ENCODE data around the gene CIB2. TPM values are rescaled to one million over a fixed set of nuclear protein-coding genes. Genes with fewer than 3 reads are reported as not detected.

CIB2 gene
- total RNA-seq, 1 donor from 2014 or later = 6.7 TPM

GRCh38 chr15:78063970-78064385 is 67.3 kb downstream of the CIB2 start:
- H3K4me1 ChIP-seq = peaks cover 42 to 74% of the 10 kb centered on the region in 2 donors
- peak overlapping the region; percentile 71 to 83 for H3K27ac ChIP-seq
- intact Hi-C loops (cut with DNase I) = loop anchor here (1.0 kb wide), 1 partner anchor 11 kb away; no protein-coding TSS in a partner anchor
- no peak for DNase-seq (ENCODE audit: low spot score in 2 of 2)
- TF ChIP-seq CTCF (IDR thresholded peaks at IDR 0.05) = no peak
- no peaks in the 10 kb centered on the region for H3K27me3 ChIP-seq
- no peaks in the 10 kb centered on the region for H3K9me3 ChIP-seq
- H3K36me3 ChIP-seq = no peaks in the 10 kb centered on the region
- H3K4me3 ChIP-seq = no peak overlapping the region

GRCh38 chr15:78063217-78063616 is 68.0 kb downstream of the CIB2 start:
- Histone ChIP-seq H3K9me3 (no peaks in the 10 kb centered on the region), H3K27ac (peak overlapping the region; percentile 71 to 83), H3K36me3 (no peaks in the 10 kb centered on the region), H3K27me3 (no peaks in the 10 kb centered on the region), H3K4me1 (peaks cover 39 to 67% of the 10 kb centered on the region in 2 donors), H3K4me3 (no peak overlapping the region)
- intact Hi-C loops (cut with DNase I) = no loop called here
- no peak for TF ChIP-seq CTCF (IDR thresholded peaks at IDR 0.05)
- DNase-seq (ENCODE audit: low spot score in 2 of 2) = no peak

- no peaks in the 10 kb centered on the region for H3K9me3 ChIP-seq
- intact Hi-C loops (cut with DNase I) = no loop called here
- H3K27me3 ChIP-seq = no peaks in the 10 kb centered on the region
- DNase-seq (ENCODE audit: low spot score in 2 of 2) = no peak
- H3K4me1 ChIP-seq = peaks cover 30 to 59% of the 10 kb centered on the region in 2 donors
- H3K4me3 ChIP-seq = peak overlapping the region; percentile 11 to 13
- no peaks in the 10 kb centered on the region for H3K36me3 ChIP-seq
- H3K27ac ChIP-seq = peak overlapping the region in 1 of 2 donors; percentile 21
- TF ChIP-seq CTCF (IDR thresholded peaks at IDR 0.05) = no peak
These were observed 69.2 kb downstream of the CIB2 start for GRCh38 chr15:78061963-78062427.

GRCh38 chr15:78060232-78060631 is 71.0 kb downstream of the CIB2 start:
- Histone ChIP-seq H3K27me3 (no peaks in the 10 kb centered on the region), H3K4me1 (peaks cover 15 to 58% of the 10 kb centered on the region in 2 donors), H3K4me3 (no peak overlapping the region), H3K27ac (no peak overlapping the region), H3K36me3 (no peaks in the 10 kb centered on the region), H3K9me3 (no peaks in the 10 kb centered on the region)
- intact Hi-C loops (cut with DNase I) = no loop called here
- DNase-seq (ENCODE audit: low spot score in 2 of 2) = no peak
- TF ChIP-seq CTCF (IDR thresholded peaks at IDR 0.05) = no peak

- Histone ChIP-seq H3K36me3 (no peaks in the 10 kb centered on the region), H3K9me3 (no peaks in the 10 kb centered on the region), H3K27me3 (no peaks in the 10 kb centered on the region), H3K4me1 (peaks cover 7 to 52% of the 10 kb centered on the region in 2 donors), H3K4me3 (no peak overlapping the region), H3K27ac (peak overlapping the region; percentile 39 to 44)
- no peak for DNase-seq (ENCODE audit: low spot score in 2 of 2)
- TF ChIP-seq CTCF (IDR thresholded peaks at IDR 0.05) = no peak
- intact Hi-C loops (cut with DNase I) = no loop called here
These were observed 72.0 kb downstream of the CIB2 start for GRCh38 chr15:78059110-78059839.
